HG02973 (cell line): Measurements from ENCODE around the gene CALR.
A peak's percentile ranks its signal among the peaks of the same experiment; 100 is the strongest.
"Not testable (repeated sequence)": the region's sequence is repeated elsewhere in the genome, so short reads cannot be mapped to it uniquely, and the experiment has no call there.

Experiments used
- ATAC-seq: cut with Tn5 transposase; IDR thresholded peaks from one replicate; pipeline ENCODE4 v1.9.1; 2021; ENCODE audit warnings: moderate library complexity; ENCODE audit not compliant: unreplicated experiment

CALR gene

DNA sequence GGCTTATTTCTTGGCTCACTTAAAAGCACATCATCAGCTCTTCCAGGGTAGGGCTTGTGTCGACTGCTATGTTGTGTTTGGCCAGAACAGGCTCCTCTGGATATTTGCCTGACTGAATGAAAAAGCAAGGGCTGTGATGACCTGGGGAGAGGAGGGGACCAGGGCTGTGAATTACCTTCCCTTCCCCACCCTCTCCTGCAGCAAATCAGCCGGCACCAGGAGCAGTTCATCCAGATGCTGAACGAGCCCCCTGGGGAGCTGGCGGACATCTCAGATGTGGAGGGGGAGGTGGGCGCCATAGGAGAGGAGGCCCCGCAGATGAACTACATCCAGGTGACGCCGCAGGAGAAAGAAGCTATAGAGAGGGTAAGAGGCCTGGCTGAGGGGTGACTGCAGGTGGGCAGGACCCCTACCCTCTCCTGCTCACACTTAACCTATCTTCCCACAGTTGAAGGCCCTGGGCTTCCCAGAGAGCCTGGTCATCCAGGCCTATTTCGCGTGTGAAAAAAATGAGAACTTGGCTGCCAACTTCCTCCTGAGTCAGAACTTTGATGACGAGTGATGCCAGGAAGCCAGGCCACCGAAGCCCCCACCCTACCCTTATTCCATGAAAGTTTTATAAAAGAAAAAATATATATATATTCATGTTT is 14.2 kb downstream of the CALR start:
- no peak for ATAC-seq

DNA sequence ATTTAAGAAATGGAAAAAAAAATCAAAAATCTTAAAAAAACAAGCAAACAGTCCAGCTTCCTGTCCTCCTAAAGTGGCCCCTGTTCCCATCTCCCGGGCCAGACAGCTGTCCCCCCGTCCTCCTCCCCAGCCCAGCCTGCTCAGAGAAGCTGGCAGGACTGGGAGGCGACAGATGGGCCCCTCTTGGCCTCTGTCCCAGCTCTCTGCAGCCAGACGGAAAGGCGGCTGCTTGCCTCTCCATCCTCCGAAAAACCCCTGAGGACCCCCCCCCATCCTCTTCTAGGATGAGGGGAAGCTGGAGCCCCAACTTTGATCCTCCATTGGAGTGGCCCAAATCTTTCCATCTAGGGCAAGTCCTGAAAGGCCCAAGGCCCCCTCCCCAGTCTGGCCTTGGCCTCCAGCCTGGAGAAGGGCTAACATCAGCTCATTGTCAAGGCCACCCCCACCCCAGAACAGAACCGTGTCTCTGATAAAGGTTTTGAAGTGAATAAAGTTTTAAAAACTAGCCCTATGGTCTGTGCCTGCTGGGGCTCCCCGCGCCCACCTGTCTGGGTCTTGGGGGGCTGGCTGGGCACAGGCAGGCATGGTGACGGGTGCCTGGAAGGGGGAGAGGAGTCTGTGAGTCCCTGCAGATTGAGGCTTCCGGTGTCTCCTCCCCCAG is 14.9 kb downstream of the CALR start:
- no peak for ATAC-seq

DNA sequence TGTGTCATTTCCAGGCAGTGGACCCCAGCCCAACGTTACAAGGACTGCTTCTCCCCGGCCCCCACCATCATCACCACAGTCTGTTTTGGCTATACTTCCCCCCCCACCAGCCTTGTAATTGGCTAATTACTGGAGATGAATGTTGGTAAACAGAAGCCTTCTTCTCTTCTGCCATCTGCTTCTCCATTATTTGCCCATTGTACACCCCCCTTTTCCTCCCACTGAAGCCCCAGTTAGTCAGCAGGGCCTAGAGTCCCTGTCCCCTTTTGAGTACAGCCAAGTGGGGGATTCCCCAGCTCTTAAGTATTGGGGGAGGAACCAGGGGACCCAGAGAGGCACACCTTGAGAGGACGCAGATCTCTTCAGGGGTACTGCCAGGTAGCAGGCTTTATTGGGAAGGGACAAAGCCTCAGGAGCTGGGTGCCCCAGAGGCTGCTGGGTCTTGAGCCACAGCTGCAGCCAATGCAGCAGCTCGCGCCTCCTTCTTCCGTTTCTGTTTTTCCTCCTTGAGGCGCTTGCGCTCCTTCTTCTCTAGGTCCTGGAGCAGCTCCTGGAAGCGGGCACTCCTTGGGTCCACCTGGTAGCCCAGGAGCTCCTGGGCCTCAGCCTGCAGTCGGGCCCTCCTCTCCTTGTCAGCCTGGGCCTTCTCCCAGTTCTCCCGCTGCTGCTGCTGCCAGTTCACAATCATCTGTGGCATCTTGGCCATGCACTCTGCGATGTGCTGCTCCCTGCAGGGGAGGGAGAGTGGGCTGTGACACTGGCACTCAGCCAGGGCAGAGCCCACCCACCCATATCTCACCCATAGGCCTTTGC is 15.6 kb downstream of the CALR start:
- no peak for ATAC-seq

DNA sequence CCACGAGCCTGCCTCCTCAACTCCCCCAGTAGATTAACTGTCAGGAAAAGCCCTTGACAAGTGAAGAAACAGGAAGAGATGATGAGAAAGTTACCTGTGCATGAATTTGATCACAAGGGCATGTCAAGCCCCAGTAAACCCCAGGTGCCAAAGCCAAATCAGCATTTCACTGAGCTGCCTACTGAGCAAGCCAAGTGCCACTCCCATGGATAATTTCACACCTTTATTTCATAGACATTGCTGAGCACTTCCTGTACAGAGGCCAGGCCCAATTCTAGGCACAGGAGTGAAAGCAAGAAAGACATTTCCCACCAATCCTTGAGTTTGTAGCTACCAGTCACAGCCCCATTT is 16.2 kb downstream of the CALR start:
- no peak for ATAC-seq

DNA sequence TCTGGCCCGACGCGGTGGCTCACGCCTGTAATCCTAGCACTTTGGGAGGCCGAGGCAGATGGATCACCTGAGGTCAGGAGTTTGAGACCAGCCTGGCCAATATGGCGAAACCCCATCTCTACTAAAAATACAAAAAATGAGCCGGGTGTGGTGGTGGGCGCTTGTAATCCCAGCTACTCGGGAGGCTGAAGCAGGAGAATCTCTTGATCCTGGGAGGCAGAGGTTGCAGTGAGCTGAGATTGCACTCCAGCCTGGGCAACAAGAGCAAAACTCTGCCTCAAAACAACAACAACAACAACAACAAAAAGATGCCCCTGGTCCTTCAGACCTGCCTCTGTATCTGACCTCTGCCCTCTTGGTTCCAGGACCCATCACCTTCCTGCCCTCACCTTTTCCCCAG is 17.2 kb downstream of the CALR start:
- not testable (repeated sequence) for ATAC-seq

DNA sequence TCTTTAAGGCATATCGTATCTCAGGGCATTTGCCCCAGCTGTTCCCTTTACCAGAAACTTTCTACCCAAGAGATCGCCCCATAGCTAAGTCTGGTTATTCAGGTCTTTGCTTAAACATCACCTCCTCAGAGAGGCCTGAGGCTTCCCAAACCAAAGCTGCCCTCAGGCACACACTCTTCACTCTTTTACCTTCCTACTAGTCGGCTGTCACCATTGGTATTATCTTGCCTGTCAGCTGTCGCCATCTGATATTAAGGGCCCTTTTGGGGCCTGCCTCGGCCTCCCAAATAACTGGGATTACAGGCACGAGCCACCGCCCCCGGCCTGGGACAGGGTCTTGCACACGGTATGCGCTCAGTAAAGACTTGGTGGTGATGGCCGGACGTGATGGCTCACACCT is 17.6 kb downstream of the CALR start:
- ATAC-seq = no peak

DNA sequence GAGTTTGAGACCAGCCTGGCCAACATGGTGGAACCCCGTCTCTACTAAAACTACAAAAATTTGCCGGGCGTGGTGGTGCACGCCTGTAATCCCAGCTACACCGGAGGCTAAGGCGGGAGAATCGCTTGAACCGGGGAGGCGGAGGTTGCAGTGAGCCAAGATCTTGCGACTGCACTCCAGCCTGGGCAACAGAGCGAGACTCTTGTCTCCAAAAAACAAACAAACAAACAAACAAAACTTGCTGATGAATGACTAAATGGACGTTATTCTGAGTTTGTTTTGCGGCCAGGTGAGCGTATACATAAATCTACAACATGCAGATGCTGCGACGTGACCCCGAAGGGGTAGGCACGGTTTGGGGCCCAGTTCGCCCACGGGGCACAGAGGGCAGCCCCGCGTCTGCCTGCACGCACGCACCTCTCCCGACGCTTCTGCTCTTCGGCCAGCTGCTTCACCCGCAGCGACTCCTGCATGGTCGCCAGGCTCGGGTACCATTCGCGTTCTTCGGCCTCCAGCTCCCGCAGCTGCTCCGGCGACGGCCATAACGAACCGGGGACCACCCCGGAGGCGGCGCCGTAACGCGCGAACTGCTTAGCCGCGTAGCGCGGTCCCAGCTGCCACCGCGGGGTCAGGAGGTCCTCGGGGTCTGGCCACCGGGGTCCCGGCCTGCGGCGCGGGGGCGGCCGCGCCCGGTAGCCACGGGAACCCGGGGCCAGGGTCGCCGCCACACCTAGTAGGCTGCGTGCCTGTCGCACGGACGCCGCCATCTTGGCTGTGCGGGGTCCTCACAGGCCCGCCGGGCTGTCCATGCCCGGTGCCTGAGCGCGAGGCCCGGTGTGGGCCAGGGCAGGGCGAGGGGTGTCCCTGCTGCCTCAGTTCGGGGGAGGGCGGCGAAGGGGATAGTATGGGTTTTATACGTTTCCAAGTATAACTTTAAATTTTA is 18.3 kb downstream of the CALR start, which contains the start of gene GADD45GIP1:
Gene GADD45GIP1, minus strand, starts transcription at position 778 of the 943 bp plus-strand sequence. Its CDS starts 11 bp downstream, at position 767.
- peak; percentile 55 for ATAC-seq

DNA sequence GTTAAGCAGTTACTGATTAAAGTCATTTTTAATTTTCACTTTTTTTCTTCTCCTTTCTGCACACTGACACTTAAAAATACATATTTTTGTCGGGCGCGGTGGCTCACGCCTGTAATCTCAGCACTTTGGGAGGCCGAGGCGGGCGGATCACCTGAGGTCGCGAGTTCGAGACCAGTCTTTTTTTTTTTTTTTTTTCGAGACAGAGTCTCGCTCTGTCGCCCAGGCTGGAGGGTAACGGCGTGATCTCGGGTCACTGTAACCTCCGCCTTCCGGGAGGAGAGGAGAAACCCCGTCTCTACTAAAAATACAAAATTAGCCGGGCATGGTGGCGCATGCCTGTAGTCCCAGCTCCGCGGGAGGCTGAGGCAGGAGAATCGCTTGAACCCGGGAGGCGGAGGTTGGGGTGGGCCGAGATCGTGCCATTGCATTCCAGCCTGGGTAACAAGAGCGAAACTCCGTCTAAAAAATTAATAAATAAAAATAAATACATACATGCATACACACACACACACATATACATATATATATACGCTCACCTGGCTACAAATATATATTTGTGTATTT is 19.1 kb downstream of the CALR start:
- not testable (repeated sequence) for ATAC-seq

DNA sequence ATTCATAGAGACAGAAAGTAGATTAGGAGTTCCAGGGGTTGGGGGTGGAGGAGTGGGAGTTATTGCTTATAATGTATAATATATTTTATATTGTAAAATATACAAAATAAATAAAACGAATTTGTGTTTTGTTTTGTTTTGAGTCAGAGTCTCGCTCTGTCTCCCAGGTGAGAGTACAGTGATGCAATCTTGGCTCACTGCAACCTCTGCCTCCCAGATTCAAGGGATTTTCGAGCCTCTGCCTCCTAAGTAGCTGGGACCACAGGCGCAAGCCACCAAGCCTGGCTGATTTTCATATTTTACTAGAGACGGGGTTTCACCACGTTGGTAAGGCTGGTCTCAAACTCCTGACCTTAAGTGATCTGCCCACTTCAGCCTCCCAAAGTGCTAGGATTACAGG is 21.1 kb downstream of the CALR start:
- ATAC-seq = no peak

DNA sequence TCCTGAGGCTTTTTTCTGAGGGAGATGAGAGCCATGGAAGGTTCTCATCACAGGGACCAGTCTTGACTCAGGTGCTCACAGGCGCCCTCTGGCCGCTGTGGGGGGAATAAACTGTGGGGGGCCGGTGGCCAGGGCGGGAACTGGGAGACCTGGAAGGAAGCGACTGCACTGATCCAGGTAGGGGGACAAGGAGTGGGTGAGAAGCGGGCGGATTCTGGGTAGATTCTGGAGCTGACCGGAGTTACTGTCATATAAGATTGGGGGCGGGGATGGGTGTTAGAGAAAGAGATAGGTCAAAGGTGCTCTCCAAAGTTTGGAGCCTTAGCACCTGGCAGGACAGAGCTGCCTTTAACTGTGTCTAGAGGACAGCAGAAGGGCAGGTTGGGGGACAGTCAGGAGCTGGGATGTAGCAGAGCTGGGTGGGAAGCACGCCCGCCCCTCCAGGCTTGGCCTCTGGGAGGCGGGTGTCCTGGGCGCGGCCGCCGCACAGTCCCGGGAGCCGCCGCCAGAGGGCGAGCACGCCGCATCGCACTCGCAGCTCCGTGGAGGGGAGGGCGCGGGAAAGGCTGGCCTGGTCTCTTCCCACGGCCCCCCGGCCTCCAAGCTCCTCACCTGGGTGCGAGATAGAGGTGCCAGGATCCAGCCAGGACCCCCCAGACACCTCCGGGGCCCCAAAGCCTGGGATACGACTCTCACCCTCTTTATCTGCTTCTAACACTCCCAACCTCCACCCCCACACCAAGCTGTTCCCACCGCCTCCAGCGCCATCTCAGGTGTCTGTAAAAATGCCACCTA is 26.8 kb downstream of the CALR start:
- ATAC-seq = no peak

DNA sequence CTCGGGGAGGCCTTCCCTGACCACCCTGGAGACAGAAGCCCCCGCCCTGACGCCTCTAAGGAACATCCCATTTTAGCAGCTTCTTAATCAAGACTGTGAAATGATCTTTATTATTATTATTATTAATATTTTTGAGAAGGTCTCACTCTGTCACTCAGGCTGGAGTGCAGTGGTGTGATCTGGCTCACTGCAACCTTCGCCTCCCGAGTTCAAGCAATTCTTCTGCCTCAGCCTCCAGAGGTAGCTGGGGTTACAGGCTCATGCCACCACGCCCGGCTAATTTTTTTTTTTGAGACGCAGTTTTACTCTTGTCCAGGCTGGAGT is 27.4 kb downstream of the CALR start:
- ATAC-seq = no peak

DNA sequence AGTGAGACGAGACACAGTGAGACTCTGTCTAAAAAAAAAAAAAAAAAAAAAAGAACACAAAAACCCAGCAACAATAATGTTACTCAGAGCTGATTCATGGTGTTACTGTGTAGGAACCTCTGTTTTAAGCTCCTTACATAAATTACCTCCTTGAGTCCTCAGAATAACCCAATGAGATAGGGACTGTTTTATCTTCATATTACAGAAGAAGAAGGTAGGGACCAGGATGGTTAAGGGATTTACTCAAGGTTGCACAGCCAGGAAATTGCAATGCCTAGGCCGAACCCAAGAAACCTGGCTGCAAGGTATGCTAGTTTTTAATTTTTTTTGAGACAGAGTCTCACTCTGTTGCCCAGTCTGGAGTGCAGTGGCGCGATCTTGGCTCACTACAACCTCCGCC is 29.5 kb downstream of the CALR start:
- ATAC-seq = no peak

DNA sequence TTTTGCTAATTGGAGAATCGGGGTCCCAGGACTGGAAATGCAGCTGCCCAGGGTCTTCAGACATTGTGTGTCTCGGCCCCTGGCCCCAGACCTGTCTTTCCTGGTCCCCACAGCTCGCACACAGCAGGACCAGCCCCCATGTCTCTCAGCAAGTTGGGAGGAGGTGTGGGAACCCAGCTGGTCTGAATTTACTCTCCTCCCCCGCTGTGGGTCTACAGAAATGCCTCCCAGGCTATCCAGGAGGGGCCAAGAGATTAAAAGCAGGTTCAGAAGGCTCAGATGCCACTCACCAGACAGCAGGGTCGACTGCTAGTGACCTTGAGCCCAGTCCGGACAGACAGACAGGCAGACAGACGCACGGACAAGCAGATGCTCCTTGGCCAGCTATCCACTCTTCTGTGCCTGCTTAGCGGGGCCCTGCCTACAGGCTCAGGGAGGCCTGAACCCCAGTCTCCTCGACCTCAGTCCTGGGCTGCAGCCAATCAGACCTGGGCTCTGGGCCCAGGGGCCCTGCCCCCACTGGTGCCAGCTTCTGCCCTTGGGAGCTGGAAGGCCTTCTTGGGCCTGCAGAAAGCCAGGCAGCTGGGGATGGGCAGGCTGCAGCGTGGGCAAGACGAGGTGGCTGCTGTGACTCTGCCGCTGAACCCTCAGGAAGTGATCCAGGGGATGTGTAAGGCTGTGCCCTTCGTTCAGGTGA is 31.0 kb downstream of the CALR start, which contains the start of gene DAND5:
Gene DAND5, plus strand, starts transcription at position 285 of the 697 bp plus-strand sequence. Its CDS starts 85 bp downstream, at position 370.
- ATAC-seq = no peak

DNA sequence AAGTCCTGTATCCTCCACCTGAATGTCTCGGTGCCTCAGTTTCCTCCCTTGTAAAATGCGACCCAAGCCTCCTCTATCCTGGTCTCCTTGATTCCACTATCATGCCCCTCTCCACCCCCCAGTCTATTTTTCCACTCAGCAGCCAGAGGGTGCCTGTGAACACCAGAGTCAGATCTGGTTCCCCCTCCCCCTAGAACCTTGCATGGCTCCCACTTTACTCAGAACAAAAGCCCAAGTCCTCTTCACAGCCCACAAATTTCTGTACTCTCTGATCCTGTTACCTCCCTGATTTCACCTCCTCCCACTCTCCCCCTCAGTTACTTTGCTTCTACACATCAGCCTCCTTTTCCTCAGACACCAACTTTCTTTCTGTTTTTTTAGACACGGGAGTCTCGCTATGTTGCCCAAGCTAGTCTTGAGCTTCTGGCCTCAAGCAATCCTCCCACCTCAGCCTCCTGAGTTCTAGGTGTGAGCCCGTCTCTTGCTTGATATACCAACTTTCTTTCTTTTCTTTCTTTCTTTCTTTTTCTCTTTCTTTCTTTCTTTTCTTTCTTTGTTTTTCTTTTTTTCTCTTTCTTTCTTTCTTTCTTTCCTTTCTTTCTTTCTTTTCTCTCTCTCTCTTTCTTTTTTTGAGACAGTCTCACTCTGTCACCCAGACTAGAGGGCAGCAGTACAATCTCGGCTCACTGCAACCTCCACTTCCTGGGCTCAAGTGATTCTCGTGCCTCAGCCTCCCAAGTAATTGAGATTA is 31.8 kb downstream of the CALR start:
- ATAC-seq = no peak

DNA sequence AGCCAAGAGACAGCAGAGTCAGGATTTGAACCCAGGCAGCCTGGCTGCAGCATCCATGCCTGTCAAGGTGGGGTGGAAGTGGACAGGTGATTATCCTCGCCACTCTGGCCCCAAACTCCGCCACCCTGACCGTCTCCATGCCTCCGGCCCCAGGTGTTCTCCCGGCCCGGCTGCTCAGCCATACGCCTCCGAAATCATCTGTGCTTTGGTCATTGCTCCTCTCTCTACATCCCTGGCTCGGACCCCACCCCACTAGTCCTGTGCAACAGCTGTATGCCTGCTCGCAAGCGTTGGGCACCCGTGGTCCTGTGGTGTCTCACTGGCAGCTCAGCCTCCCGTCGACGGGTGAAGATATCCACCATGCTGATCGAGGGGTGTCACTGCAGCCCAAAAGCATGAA is 34.8 kb downstream of the CALR start:
- no peak for ATAC-seq

DNA sequence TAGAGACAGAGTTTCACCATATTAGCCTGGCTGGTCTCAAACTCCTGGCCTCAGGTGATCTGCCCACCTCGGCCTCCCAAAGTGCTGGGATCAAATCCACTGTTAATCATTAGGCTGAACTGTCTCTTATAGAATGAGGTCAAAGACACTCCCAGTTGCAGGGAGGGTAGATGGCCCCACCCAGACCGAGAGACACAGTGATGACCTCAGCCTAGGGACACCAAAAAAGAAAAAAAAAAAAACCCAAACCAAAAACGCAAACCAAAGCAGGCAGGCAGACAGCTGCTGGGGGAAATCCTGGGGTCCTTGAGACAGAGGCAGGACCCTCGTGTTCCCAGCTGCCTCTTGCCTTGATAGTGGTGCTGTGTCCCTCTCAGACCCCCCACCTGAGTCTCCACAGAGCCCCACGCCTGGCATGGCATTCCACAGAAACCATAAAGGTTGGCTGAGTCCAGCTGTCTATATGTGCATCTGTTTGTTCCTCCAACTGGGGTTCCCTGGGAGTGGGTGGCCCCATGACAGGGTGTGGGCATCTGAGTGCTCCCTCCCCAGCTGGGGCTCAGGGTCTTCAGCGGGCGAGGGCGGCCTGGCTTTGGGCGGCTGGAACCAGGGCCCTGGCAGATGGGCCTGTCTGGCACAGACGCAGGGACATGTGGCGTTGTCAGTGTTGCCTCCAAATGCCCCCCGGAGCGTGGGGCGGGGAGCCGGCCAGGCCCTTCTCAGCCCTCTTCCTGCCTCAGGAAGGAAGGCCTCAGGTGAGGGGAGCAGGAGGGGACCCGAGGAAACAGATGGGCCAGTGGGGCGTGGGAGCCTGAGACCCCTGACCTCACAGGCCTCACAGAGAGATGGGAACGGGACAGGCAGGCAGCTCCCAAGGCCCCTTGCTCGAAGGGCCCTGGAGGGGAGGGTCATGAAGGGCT is 36.2 kb downstream of the CALR start:
- no peak for ATAC-seq

DNA sequence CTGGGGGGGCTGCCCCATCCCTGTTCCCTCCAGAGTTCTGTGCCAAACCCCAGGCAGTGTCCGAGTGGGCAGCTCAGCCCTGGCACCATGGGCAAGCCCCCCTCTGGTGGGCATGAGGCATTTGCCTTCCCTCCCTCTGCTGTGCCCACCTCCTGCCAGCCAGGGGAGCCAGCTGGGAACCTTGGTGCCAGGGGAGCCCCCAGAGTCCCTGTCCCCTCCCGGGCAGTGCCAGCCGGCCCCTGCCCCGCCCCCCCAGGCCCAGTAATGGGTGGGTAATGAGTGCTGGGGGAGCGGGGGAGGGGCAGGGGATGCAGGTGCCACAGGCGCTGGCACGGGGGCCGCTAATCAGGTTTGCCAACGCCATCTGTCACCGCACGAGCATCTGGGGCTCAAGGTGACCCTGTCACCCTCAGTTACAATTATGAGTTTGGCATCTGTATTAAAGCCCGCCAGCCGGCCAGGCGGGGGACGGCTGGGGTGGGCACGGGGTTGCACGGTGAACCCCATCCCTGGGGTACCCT is 36.9 kb downstream of the CALR start:
- ATAC-seq = no peak
